Peyer's patch (tissue), 4 donors: Measurements from ENCODE around the gene RIPOR1. TPM values are rescaled to one million over a fixed set of nuclear protein-coding genes. Genes with fewer than 3 reads are reported as not detected.
"Not testable (repeated sequence)": the region's sequence is repeated elsewhere in the genome, so short reads cannot be mapped to it uniquely, and the experiment has no call there.

Experiments
- DNase-seq, 3 donors: peaks; one replicate each; pipeline ENCODE4 v3.0.0-alpha.2; 2017 to 2019
- H3K27ac ChIP-seq, 4 donors: fragments of 200-600 bp; sonication (generic); one replicate each; pipeline ENCODE4 v1.5.1; 2016 to 2019
- H3K27me3 ChIP-seq, 2 donors: fragments of 200-600 bp; sonication (generic); one replicate each; pipeline ENCODE4 v1.5.1; 2019
- H3K36me3 ChIP-seq, 3 donors: fragments of 200-600 bp; sonication (generic); one replicate each; pipeline ENCODE4 v1.5.1; 2016 to 2019
- H3K4me1 ChIP-seq, 4 donors: fragments of 200-600 bp; sonication (generic); one replicate each; pipeline ENCODE4 v1.5.1; 2016 to 2019
- H3K4me3 ChIP-seq, 4 donors: fragments of 200-600 bp; sonication (generic); 1 replicate in 3 of 4; 2 replicates in 1 of 4; pipeline ENCODE4 v1.5.1; 2016 to 2019; ENCODE audit warnings: mild to moderate bottlenecking in 1 of 4
- H3K9me3 ChIP-seq, 4 donors: fragments of 200-600 bp; sonication (generic); one replicate each; pipeline ENCODE4 v1.5.1; 2016 to 2019; ENCODE audit warnings: mild to moderate bottlenecking in 1 of 4
- POLR2A ChIP-seq, 2 donors: fragments of 450-650 bp; IDR thresholded peaks; one replicate each; pipeline ENCODE4 v1.5.1; 2017; ENCODE audit warnings: antibody characterized with exemption in 2 of 2, mild to moderate bottlenecking in 2 of 2, moderate library complexity in 2 of 2
- total RNA-seq, 4 donors: library from RNA; depleted of rRNA; stranded (reverse); fragments of >200 nt; gene quantifications; one replicate each; pipeline ENCODE4 v1.1.0, GENCODE V29; 2016
- TF ChIP-seq, protein P1 (sequence below), 6 experiments: fragments of 450-650 bp in 4 of 6; fragments of 200-600 bp in 2 of 6; sonication (generic) in 1 of 6; IDR thresholded peaks; one replicate each; pipeline ENCODE4 v1.5.1; 2017 to 2019; ENCODE audit warnings: antibody characterized with exemption in 6 of 6, mild to moderate bottlenecking in 3 of 6, moderate library complexity in 1 of 6

Gene RIPOR1
- total RNA-seq, 4 donors from 2014 or later = 10.5 to 70.1 (median 42.5) TPM

DNA sequence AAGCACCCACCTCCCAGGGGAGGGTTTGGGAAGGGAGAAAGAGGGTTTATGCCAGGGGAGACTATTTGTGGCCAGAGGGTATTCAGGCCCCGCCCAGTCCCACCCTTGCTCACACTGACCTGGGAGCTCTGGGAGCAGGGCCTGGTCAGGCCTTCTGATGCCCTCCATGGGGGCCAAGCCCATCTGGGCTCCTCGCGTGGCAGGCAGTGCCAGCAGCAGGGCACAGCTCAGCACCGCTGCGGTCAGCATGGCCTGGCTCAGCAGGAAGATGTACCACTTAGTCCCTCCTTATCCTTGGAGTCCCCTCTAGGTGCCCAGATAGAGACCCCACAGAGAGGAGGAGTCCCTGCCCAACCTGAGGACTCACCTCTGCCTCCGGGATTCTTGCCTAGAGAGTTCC is 45.5 kb upstream of the RIPOR1 start, which contains the start of gene AGRP:
TSS of gene AGRP (minus strand) at position 398 of the 400 bp plus-strand sequence. CDS start at position 249, 149 bp downstream.
- no peak for DNase-seq
- Histone ChIP-seq H3K27me3 (no peaks in the 10 kb centered on the region), H3K27ac (peak within 1 kb of the TSS in 3 of 4 donors; percentile 87 to 99 (median 95)), H3K4me3 (peak within 1 kb of the TSS; percentile 88 to 96 (median 92)), H3K9me3 (no peaks in the 10 kb centered on the region), H3K36me3 (no peaks in the 10 kb centered on the region), H3K4me1 (peaks cover 0 to 33% (median 14%) of the 10 kb centered on the region in 4 donors)
- TF ChIP-seq, protein P1, sequence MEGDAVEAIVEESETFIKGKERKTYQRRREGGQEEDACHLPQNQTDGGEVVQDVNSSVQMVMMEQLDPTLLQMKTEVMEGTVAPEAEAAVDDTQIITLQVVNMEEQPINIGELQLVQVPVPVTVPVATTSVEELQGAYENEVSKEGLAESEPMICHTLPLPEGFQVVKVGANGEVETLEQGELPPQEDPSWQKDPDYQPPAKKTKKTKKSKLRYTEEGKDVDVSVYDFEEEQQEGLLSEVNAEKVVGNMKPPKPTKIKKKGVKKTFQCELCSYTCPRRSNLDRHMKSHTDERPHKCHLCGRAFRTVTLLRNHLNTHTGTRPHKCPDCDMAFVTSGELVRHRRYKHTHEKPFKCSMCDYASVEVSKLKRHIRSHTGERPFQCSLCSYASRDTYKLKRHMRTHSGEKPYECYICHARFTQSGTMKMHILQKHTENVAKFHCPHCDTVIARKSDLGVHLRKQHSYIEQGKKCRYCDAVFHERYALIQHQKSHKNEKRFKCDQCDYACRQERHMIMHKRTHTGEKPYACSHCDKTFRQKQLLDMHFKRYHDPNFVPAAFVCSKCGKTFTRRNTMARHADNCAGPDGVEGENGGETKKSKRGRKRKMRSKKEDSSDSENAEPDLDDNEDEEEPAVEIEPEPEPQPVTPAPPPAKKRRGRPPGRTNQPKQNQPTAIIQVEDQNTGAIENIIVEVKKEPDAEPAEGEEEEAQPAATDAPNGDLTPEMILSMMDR (IDR thresholded peaks at IDR 0.05) = no peak
- no peak for TF ChIP-seq POLR2A (IDR thresholded peaks at IDR 0.05)

DNA sequence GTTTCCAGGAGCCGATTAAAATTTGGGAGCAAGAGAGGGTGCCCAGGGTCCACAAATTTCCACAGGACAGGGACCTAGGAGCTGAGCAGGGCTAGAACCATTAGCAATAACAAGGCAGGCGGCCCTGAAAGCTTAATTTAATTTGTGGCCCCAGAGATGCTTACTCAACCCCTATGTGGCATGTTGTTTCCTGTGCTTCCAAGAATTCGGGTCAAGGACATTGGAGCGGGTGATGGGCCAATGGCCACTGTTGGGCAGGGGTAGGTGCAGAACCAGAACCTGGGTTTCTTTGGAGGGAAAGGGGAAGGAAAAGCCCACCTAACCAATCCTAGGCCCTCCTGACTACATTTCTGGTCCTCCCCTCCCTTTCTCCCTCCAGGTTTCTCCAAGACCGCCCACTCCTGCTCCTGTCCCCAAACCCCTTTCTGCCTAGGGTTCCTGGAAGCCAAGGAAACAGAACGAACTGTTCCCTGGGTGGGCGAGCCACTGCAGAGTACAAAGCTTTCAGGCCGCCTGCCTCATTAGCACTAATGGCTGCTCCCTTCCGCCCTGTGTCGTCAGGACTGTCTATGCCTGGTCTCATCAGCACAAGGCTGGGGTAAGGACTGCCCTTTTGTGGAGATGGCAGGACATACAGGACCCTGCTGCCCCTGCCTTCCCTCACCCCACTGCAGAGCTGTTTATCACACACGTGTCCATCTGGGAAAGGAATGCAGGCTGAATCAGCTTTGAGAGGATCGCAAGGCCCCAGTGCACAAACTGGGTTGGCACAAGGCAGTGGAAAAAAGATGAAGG is 44.7 kb upstream of the RIPOR1 start:
- Histone ChIP-seq H3K27ac (peak overlapping the region in 1 of 4 donors; percentile 99), H3K4me1 (peaks cover 0 to 30% (median 13%) of the 10 kb centered on the region in 4 donors), H3K4me3 (no peak overlapping the region), H3K9me3 (no peaks in the 10 kb centered on the region), H3K36me3 (no peaks in the 10 kb centered on the region), H3K27me3 (no peaks in the 10 kb centered on the region)
- no peak for DNase-seq
- no peak for TF ChIP-seq POLR2A (IDR thresholded peaks at IDR 0.05)
- TF ChIP-seq, protein P1 (IDR thresholded peaks at IDR 0.05) = no peak

DNA sequence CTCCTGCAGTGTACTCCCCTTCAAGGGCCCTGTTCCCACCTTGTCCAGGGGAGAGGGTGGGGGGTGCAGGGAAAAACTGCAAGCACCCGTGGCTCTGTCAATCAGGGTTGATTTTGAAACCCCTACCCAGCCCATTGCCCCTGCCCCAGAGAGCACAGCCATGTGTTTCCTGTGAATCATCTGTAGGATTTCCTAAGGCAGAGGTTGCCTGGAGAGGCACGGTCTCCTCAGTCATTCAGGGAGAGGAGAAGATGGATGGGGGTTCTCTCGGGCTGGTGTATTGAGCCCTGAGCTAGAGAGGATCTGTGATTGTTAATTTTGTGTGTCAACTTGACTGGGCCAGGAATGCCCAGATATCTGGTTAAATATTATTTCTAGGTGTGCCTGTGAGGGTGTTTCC is 41.8 kb upstream of the RIPOR1 start:
- Histone ChIP-seq H3K27me3 (no peaks in the 10 kb centered on the region), H3K27ac (peak overlapping the region in 1 of 4 donors; percentile 5), H3K4me1 (peaks cover 0 to 28% (median 17%) of the 10 kb centered on the region in 4 donors), H3K9me3 (no peaks in the 10 kb centered on the region), H3K36me3 (no peaks in the 10 kb centered on the region), H3K4me3 (no peak overlapping the region)
- DNase-seq = no peak
- TF ChIP-seq, protein P1 (IDR thresholded peaks at IDR 0.05) = no peak
- TF ChIP-seq POLR2A (IDR thresholded peaks at IDR 0.05) = no peak

DNA sequence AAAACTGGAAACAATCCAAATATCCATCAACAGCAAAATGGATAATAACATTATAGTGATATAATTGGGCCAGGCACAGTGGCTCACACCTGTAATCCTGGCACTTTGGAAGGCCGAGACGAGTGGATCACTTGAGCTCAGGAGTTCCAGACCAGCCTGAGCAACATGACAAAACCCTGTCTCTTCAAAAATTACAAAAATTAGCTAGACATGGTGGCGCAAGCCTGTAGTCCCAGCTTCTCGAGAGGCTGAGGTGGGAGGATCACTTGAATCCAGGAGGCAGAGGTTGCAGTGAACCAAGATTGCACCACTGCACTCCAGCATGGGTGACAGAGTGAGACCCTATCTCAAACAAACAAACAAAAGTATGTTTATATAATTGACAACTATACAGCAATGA is 41.1 kb upstream of the RIPOR1 start:
- peaks cover 0 to 25% (median 17%) of the 10 kb centered on the region in 4 donors for H3K4me1 ChIP-seq
- H3K9me3 ChIP-seq, H3K36me3 ChIP-seq, DNase-seq, H3K27me3 ChIP-seq, H3K4me3 ChIP-seq: not testable (repeated sequence)
- H3K27ac ChIP-seq = peak overlapping the region in 1 of 4 donors; percentile 5

DNA sequence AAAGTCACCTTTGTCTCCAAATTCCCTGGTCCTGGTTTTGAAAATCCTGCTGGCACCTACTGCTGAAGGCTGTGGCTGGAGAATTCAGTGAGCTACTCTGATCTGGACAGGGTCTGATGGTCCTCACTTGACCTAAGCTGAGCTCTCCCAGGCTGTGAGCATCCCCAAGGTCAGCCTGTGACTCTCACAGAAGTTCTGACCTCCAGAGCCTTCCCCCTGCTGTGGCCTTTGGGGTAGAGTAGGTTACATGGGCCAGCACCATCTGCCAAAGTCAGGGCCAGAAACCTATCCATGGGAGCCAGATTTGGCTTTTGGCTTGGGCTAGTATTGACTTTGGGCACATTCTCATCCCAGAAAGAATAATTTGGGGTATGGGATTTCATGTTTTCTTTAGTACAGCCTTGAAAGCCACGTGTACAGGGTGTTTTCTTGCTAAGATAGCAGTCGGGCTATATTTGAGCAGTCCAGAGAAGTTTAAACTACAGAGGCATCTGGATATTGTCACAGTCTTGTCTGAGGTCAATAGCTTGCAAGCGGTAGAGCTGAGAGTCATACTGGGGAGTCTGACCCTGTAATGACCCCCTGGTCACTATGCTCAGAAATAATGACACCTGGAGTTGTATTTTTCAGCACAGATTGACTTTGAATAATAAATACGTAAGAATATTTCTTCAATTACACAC is 39.1 kb upstream of the RIPOR1 start:
- no peak for DNase-seq
- H3K4me3 ChIP-seq = no peak overlapping the region
- peak overlapping the region; percentile 30 to 80 (median 51) for H3K27ac ChIP-seq
- H3K27me3 ChIP-seq = no peaks in the 10 kb centered on the region
- peaks cover 0 to 18% (median 11%) of the 10 kb centered on the region in 4 donors for H3K4me1 ChIP-seq
- no peak for TF ChIP-seq POLR2A (IDR thresholded peaks at IDR 0.05)
- H3K9me3 ChIP-seq = no peaks in the 10 kb centered on the region
- H3K36me3 ChIP-seq = no peaks in the 10 kb centered on the region

DNA sequence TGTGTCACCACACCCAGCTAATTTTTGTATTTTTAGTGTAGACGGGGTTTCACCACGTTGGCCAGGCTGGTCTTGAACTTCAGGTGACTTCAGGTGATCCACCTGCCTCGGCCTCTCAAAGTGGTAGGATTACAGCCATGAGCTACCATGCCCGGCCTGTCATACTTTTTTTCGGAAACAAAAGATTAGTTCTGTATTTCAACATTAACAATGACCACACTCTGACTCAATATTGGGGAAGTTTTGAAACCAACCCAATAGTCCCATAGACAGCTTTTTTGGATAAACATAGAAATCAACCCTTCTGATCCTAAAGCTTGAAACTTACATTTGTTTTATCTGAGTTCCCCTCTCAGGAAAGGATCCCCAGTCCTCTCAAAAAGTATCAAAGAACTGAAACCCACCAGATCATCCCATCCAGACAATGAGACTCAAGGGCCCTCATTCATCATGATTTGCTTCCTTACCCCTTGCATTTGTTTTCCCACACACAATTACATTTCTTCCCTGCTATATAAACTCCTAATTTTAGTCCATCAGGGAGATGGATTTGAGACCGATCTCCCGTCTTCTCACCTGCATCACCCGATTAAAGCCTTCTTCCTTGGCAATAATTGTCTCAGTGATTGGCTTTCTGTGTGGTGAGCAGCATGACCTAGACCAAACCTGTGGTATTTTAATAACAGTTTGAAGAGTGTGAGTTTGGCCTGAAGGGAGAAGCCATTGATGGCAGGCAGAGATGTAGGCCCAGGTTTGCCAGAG is 38.1 kb upstream of the RIPOR1 start:
- Histone ChIP-seq H3K9me3 (no peaks in the 10 kb centered on the region), H3K4me3 (no peak overlapping the region), H3K27me3 (no peaks in the 10 kb centered on the region), H3K27ac (peak overlapping the region in 3 of 4 donors; percentile 49 to 80 (median 55)), H3K36me3 (no peaks in the 10 kb centered on the region), H3K4me1 (peaks cover 0 to 18% (median 11%) of the 10 kb centered on the region in 4 donors)
- TF ChIP-seq POLR2A (IDR thresholded peaks at IDR 0.05) = no peak
- TF ChIP-seq, protein P1 (IDR thresholded peaks at IDR 0.05) = no peak
- no peak for DNase-seq
